Measurements from ENCODE around the gene RTRAF. TPM values are rescaled to one million over a fixed set of nuclear protein-coding genes. Genes with fewer than 3 reads are reported as not detected.

The RTRAF gene
- total RNA-seq (2021; ENCODE audit: unreplicated experiment) (190 TPM), Bru-seq, nascent RNA (percentile 91 among the genes with signal in this experiment), BruChase-seq, experiment 1, labeled RNA remaining after a 6-hour chase (percentile 90 among the genes with signal in this experiment), BruChase-seq, experiment 2, labeled RNA remaining after a 2-hour chase (percentile 81 among the genes with signal in this experiment)
- polyA plus RNA-seq (2012): 158 and 215 TPM in 2 replicates
- long read RNA-seq, full-length matches to known transcripts: 108 of 163 reads
- long read RNA-seq, partial matches to known transcripts: 3 of 163 reads
- long read RNA-seq, other reads (novel, unspliced or antisense): 52 of 163 reads

- Histone ChIP-seq H3K9me2 (ENCODE audit: insufficient read depth) (no peaks in the 10 kb centered on the region), H3K4me2 (ENCODE audit: low read length) (peak within 1 kb of the TSS; percentile 86), H4K20me1 (ENCODE audit: insufficient read depth) (no peaks in the 10 kb centered on the region), H3K9ac (ENCODE audit: low read length) (peak within 1 kb of the TSS; percentile 95), H3K36me3 (ENCODE audit: control insufficient read depth in 1 of 2, insufficient read depth in 2 of 2, low read length in 2 of 2) (peaks cover 21 to 25% of the 10 kb centered on the region in 2 experiments), H3K79me2 (ENCODE audit: insufficient read depth, low read length) (peaks cover 48% of the 10 kb centered on the region), H3K4me1 (ENCODE audit: control insufficient read depth in 1 of 2, insufficient read depth in 2 of 2, low read length in 2 of 2) (peaks cover 6 to 13% of the 10 kb centered on the region in 2 experiments), H3K27ac (ENCODE audit: low read depth, low read length) (peak within 1 kb of the TSS; percentile 70), H3K9me3 (ENCODE audit: control insufficient read depth in 1 of 2, insufficient read depth in 1 of 2, low read depth in 1 of 2, low read length in 2 of 2) (no peaks in the 10 kb centered on the region), H3K4me3 (replicated peaks in 1 of 2; ENCODE audit: low read depth in 1 of 2, low read length in 2 of 2) (peak within 1 kb of the TSS; percentile 63 to 95), H2AFZ (ENCODE audit: low read depth, low read length, poor library complexity, severe bottlenecking) (peak within 1 kb of the TSS; percentile 74), H3K27me3 (ENCODE audit: insufficient read depth, low read length) (no peaks in the 10 kb centered on the region)
- POLR2A ChIA-PET: no interaction called here
- CTCF ChIA-PET: interaction anchor here (2.0 kb wide), 1 partner anchor 10 kb away, joined by 6 read pairs; no protein-coding TSS in a partner anchor
- intact Hi-C loops (cut with micrococcal nuclease): no loop called here
- DNase-seq (ENCODE audit: low read depth, low spot score) (peak; percentile 81), ATAC-seq (peak; percentile 98)
- RAD21 ChIA-PET (ENCODE audit: low non-redundant PET in 1 of 2, low total read pairs in 2 of 2, uncharacterized antibody in 2 of 2, unreplicated experiment in 2 of 2): no interaction called here
- TF ChIP-seq POLR2AphosphoS5 (IDR thresholded peaks at IDR 0.05; ENCODE audit: low read depth, low read length) (peak; percentile 78), RAD21 (IDR thresholded peaks at IDR 0.05; ENCODE audit: low read depth) (no peak), POLR2A (IDR thresholded peaks at IDR 0.05; ENCODE audit: borderline replicate concordance, extremely low read depth, insufficient read depth, insufficient read length) (peak; percentile 37), TCF7L2 (IDR thresholded peaks at IDR 0.05; ENCODE audit: borderline replicate concordance, extremely low read depth, insufficient read depth, insufficient read length) (peak; percentile 70), SRF (IDR thresholded peaks at IDR 0.05; ENCODE audit: low read depth) (peak; percentile 13; the same call in 1 of the 2 replicates), ZFX (IDR thresholded peaks at IDR 0.05) (peak; percentile 82), ELF1 (IDR thresholded peaks at IDR 0.05; ENCODE audit: borderline replicate concordance, low read depth) (peak; percentile 82), SIN3A (IDR thresholded peaks at IDR 0.05; ENCODE audit: low read depth) (peak; percentile 69), SP1 (IDR thresholded peaks at IDR 0.05; ENCODE audit: low read depth) (peak; percentile 96), ZBTB33 (IDR thresholded peaks at IDR 0.05; ENCODE audit: extremely low read depth, insufficient replicate concordance, low read length) (no peak), FOSL1 (IDR thresholded peaks at IDR 0.05; ENCODE audit: low read depth) (no peak)
- TF ChIP-seq, protein P1, sequence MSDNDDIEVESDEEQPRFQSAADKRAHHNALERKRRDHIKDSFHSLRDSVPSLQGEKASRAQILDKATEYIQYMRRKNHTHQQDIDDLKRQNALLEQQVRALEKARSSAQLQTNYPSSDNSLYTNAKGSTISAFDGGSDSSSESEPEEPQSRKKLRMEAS (IDR thresholded peaks at IDR 0.05): peak; percentile 55
- no TSS peak for BruUV-seq (replicated peaks)
Observed at GRCh38 chr14:51989293-51990234, at the start of gene RTRAF. RTRAF (plus strand) TSS chr14:51989546; CDS start chr14:51989640, 94 bp downstream.

Data from HCT116 (cell line).